GM19023 (cell line): Measurements from ENCODE around the gene MNX1.

Experiments
- ATAC-seq: cut with Tn5 transposase; IDR thresholded peaks from one replicate; pipeline ENCODE4 v1.9.1; 2021; ENCODE audit warnings: mild to moderate bottlenecking, moderate library complexity; ENCODE audit not compliant: unreplicated experiment

Gene MNX1

DNA sequence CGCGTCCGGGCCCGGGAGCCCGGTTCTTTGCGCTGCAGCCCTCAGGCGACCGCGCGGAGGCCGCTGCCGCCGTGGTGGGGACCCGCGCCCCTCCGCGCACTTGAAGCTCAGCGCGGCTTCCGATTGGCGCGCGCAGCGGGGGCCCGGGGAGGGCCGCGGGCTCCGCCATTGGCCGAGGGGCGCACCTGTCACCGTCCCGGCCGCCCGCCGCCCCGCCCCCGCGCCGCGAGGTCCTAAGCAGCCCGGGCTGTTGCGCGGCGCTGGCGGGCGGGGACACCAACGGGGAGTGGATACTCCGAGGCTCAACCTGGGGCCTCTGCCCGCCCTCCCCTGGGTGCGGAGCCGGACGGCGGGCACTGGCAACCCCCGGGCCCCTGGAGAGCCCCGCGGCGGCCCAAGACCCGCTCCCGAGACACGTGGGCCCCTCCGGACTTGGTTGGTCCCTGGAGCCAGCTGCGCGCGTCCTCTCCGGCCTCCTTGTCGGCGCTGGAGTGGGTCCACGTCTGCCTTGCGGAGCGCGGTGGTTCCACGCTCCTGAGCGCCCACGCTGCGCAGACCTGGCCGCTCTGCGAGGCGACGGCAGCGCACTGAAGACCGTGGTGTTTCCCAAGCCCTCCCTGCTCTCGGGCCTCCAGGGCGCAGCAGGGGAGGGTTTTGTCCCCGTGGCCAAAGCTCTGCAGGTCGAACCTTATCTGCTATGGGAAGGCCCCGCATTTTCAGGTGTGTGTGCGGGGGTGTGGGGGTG is at the start of gene MNX1:
MNX1 (minus strand) TSS at position 76 of the 745 bp plus-strand sequence. CDS start 313 bp downstream, outside the sequence.
- ATAC-seq: peak; percentile 83

DNA sequence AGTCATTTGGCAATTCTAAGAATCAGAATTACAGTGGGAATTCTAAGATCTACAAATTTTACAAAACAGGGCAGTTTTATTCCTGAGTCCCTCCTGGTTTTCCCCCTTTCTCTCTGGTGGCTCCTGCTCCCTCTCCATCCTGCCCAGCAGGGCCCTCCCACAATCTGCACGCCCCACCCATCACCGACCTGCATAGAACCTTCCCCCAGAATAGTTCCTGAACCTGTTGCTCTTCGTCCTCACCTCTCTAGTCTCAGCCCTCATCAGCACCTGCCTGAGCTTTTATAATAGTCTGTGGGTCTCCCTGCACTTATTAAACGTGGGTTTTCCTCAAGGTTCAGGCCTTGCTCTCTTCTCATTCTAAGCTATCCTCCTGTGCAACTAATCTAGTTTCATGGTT is 49.1 kb upstream of the MNX1 start:
- no peak for ATAC-seq

- ATAC-seq: no peak
These were observed 48.2 kb upstream of the MNX1 start for GRCh38 chr7:157058701-157059100.

- ATAC-seq: no peak
These were observed 47.6 kb upstream of the MNX1 start for GRCh38 chr7:157058068-157058467.

DNA sequence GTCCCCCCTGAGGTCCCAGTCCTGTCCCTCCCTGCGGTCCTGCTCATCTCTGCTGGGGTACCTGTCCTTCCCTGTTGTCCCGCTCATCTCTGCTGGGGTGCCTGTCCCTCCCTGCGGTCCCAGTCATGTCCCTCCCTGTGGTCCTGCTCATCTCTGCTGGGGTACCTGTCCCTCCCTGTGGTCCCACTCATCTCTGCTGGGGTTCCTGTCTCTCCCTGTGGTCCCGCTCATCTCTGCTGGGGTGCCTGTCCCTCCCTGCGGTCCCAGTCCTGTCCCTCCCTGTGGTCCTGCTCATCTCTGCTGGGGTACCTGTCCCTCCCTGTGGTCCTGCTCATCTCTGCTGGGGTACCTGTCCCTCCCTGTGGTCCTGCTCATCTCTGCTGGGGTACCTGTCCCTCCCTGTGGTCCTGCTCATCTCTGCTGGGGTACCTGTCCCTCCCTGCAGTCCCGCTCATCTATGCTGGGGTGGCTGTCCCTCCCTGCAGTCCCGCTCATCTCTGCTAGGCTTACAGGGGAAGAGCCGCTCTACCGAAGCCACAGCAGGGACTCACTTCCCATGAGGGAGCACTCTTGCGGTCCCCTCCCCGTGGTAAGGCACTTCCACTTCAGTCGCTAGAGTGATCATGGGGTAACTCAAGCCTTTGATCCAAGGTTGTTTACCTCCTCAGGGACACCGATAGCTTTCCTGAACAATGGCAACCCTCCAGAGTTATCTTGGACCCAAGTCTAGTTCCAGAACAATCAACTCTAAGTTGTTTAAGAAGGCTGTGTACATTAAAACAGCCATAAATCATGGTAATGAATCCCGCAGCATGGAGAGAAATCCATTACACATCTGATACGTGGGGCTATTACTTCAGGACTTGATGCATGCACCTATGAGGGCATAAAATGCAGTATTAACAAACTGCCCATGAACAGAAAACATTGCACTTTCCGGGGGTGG is 46.8 kb upstream of the MNX1 start:
- ATAC-seq: no peak

GRCh38 chr7:157056246-157056645 is 45.8 kb upstream of the MNX1 start:
- no peak for ATAC-seq

- ATAC-seq: no peak
These were observed 44.5 kb upstream of the MNX1 start for GRCh38 chr7:157054927-157055326.

DNA sequence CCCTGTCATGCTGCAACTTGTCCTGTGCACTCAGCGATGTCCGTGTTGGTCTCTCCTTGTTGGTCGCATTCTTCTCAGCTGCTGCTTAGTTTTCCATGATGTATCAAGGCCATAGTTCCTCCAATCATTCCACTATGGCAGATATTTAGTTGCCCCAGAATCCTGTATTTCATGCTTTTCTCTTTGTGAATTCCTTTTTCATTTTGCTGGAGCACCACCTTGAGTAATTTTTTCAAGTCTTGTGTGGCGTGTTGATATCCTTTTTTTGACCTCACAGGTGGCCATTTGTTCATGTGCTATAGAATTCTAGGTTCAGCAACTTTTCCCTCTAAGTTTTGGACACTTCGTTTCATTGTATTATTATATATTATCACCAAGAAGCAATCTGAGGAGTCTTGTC is 42.7 kb upstream of the MNX1 start:
- ATAC-seq: no peak

DNA sequence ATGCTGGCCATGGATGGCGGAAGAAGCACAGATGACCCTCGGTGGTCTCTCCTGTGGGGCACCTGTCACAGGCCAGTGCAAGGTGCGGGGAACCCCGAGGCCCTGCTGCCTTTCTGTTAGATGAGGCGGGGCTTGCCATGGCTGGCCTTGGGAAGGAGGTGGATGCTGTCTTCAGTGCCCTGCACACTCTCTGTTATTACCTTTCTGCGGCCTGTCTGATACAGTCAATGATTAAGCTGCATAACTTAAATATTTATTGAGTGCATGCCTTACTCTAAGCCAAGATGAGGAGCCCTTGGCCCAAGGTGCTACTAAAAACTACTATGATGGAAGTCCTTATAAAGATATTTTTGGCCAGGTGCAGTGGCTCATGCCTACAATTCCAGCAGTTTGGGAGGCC is 36.7 kb upstream of the MNX1 start:
- no peak for ATAC-seq

- ATAC-seq: no peak
These were observed 36.2 kb upstream of the MNX1 start for GRCh38 chr7:157046681-157047080.

GRCh38 chr7:157044943-157045660 is 34.6 kb upstream of the MNX1 start:
- ATAC-seq: no peak

- no peak for ATAC-seq
These were observed 33.8 kb upstream of the MNX1 start for GRCh38 chr7:157044147-157044687.

DNA sequence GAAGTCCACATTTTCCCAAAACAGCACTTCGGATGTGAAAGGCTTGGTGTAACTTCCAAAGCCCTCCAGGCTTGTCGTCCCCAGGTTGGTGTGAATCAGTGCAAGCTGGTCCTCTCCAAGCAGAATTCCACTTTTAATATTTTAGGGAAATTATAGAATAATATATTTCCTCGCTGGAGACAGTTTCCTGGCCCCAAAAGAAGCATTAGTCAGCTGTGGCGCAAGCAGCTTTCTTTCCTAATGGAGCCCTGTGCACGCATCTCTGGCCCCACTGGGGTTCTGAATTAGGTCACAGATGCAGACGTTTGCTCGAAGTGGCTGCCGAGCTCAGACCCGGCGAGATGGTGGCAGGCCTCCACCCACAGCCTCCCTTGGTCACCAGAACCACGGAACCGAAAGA is 33.3 kb upstream of the MNX1 start:
- no peak for ATAC-seq

DNA sequence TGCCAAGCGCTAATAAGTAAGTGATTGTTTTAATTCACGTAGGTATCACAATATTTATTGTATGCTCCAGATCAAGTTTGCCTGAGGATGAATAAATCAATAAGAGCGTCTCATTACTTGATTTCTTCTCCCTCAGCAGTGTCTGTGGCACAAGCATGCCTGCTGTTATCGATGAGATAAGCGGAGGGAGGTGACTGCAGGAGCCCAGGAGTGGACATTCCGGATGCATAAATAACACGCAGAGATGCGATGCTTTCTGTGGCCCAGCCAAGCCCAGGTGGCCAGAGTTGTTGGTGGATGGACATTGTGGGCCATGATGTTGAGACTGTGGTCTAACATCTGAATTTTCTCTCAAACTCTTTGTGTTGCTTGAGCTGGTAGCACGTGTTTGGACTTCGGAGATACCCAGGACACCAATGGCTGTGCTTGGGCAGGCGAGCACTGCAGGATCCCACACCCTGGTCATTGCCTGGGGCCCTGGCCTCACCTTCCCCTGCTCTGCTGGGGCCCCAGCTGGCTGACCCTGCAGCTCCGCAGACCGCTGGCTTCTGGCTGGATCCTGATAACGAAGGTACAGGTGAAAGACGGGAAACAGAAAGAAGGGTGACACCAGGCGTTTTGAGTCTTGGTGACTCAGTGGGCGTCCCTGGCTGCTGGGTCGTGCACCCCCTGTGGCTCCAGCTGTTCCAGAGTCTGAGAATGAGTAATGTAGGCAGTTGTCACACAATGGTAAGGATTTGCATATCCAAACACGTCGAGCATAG is 31.2 kb upstream of the MNX1 start:
- no peak for ATAC-seq

GRCh38 chr7:157041004-157041403 is 30.5 kb upstream of the MNX1 start:
- ATAC-seq: no peak

- ATAC-seq: no peak
These were observed 27.2 kb upstream of the MNX1 start for GRCh38 chr7:157037635-157038034.

DNA sequence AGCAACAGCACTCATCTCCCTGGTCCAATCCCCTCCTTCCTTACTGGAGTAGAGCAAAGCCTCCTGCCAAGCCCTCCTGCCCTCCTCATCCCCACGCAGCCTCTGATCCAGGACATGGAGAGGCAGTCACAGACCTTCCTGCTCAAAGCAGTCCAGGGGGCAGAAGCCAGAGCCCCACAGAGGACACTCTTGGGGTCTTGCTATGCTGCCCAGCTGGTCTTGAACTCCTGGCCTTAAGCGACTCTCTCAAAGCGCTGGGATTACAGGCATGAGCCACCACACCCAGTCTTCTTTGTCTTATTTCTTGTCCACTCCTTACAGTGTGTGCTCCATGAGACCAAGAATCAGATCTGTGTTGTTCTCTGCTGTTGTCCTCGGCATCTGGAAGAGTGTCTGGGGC is 26.6 kb upstream of the MNX1 start:
- no peak for ATAC-seq

DNA sequence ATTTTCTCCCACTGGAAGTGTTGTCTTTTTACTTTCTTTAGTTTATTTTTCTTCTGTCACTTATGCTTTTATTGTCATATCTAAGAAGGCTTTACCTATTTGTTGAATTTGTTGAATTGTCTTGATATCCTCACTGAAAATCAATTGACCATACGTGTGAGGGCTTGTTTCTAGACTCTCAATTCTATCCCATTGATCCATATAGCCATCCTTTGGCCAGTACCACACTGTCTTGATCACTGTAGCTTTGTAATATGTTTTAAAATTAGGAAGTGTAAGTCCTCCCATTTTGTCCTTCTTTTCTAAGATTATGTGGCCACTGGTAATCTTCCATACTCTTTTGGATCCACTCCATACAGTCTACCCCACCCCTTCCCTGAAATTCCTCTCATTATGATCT is 25.5 kb upstream of the MNX1 start:
- no peak for ATAC-seq

GRCh38 chr7:157035302-157035701 is 24.8 kb upstream of the MNX1 start:
- no peak for ATAC-seq
